Measurements from ENCODE around the gene CD300C.
"Not testable (repeated sequence)": the region's sequence is repeated elsewhere in the genome, so short reads cannot be mapped to it uniquely, and the experiment has no call there.

Gene CD300C

GRCh38 chr17:74563358-74563757, 17.4 kb upstream of the CD300C start:
- no peak for DNase-seq (ENCODE audit: low spot score)

DNA sequence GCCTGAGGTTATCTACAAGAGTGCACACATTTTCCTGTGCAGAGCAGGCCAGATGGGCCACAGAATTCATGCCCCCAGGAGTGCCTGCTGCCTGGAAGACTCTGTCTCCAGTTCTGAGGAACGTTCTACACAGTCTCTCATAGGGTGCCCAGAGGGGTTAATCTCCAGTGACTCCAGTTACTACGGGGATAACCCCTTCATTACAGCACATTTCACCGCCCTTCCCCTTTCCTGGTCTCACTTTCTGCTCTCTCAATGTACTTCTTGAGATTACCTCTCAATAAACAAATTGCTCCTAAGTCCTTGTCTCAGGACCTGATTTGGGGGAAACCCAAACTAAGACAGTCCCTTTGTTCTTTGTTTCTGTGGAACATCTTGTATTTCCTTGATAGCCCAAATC, 15.7 kb upstream of the CD300C start:
- DNase-seq (ENCODE audit: low spot score): no peak

- DNase-seq (ENCODE audit: low spot score): no peak
Measured at GRCh38 chr17:74558882-74559519, 13.1 kb upstream of the CD300C start.

GRCh38 chr17:74558402-74558801, 12.5 kb upstream of the CD300C start:
- not testable (repeated sequence) for DNase-seq (ENCODE audit: low spot score)

DNA sequence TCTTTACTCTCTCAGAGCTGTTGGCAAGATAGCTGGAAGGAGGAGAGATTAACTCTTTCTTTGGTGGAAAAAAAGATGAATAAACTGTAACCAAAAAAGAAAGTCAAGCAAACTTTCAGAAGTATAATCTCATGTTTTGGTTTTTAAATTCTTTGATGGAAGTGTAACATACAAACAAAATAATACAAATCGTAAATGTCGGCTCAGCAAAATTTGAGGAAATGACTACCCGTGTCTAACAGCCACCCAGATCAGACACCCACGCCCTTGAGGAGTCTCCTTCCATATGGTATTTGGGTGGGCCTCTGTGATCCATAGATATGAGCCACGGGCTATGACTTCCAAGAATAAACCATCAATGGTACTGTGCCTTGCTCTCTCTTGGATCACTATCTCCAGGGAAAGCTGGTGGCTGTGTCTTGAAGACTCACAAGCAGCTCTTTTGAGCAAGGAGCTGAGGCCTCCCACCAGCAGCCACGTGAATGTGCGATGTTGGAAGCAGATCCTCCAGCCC, 9.6 kb upstream of the CD300C start:
- no peak for DNase-seq (ENCODE audit: low spot score)

DNA sequence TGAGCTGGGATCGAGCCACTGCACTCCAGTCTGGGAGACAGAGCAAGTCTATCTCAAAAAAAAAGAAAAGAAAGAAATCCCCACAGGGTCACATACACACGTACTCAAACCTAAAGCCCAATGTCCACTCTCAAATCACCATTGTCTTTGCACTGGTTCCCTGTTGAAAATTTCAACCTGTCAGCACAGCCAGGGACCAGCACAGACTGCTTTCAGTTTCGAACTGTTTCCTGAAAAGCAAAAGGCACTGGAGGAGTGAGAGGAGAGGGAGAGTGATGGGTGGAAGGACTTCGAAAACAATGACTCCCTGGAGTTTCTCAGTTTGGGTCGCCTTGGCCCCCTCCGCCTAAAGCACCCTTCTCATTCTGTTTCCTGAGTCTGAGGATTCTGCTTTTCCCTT, 9.0 kb upstream of the CD300C start:
- DNase-seq (ENCODE audit: low spot score): no peak

DNA sequence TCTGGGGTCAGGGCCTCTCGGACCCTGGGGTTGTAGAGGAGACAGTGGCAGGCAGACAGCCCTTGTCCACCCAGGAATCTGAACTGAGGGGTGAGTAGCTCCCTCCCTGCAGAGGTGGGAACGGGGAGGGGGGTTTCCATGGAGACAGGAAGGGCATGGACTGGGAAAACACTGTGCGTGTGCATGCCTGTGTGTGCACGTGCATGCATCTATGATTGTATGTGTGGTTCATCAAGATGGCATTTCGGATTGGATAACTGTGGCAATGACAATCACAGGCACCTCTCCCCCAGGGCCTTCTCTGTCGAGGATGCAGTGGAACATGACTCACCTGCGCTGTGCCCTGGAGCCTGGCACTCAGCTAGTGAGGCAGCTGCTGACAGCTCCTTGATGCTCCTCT, 6.1 kb upstream of the CD300C start:
- DNase-seq (ENCODE audit: low spot score): no peak

DNA sequence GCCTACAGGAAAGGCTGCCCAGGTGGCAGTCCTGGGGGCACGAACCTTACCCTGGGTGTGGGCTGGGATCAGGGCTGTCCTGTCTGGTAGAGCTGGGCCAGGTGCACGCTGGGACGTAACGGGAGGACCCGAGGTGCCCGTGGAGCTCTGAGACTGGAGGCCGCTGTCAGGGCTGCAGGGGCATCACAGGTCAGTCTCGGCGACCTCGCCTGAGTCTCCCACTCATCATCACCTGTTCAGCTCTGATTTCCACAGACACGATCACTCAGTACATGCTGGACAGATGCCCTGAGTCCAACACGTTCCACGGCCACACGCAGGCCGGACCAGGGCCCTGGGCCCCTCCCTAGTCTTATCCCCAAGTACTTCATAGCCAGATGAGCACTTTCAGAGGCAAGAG, 4.7 kb upstream of the CD300C start:
- DNase-seq (ENCODE audit: low spot score): no peak

GRCh38 chr17:74549343-74549742, 3.4 kb upstream of the CD300C start:
- no peak for DNase-seq (ENCODE audit: low spot score)

DNA sequence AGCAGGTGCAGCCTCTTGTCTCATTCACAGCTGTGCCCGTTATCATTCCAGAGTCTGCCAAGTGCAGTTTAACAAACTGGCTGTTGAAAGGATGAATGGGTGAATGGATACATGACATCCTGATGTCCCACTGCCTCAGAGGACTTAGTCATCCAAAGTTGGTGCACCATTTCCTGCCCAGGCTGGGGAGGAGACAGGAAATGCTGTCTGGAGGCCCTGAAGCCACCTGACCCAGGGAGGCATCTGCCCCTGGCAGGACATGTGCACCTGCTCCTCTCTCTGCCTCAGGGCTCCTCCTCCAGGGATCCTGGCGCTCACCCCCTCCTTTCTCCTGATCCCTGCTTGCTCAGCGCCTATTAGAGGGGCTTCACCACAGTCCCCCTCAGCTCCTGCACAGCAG, 1.8 kb upstream of the CD300C start:
- DNase-seq (ENCODE audit: low spot score): no peak

DNA sequence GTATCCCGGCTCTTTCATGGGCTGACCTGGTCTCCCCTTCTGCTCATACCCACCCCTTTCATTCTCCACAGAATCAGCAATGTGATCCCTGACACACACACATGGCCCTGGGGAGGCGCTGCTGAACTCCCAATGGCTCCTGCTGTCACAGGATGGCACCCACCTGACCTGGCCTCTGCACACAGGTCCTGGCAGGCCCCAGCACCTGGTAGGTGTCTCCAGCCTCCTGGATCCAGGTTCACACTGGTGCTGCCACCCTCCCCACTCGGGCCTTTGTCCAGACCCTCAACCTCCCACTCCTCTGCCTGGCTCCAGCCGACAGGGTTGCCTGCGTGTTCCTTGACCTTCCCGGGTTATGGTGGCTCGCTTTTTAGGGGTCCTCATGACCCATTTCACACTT, 1.3 kb upstream of the CD300C start:
- DNase-seq (ENCODE audit: low spot score): no peak

- DNase-seq (ENCODE audit: low spot score): no peak
Measured at GRCh38 chr17:74546586-74546985, 671 bp upstream of the CD300C start.

GRCh38 chr17:74544991-74545842, 698 bp downstream of the CD300C start:
- no peak for DNase-seq (ENCODE audit: low spot score)

GRCh38 chr17:74543891-74544760, 1.8 kb downstream of the CD300C start:
- no peak for DNase-seq (ENCODE audit: low spot score)

DNA sequence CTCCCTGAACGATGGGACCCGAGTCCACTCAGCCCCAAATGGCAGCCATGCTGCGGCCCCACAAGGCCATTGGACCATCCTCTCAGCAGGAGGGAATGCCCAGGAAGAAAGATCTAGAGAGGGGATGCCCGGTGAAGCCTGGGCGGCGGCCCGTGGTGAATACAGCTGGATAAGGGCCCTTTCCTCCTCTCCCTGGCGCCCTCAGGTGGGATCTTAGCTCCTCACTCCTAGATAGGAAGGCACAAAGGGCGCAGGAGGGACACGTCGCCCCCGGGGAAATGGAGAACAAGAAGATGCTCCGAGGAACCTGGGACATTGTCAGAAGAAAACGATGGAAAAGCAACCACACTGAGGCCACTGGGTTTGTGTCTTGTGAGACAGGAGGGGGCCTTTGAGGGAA, 2.5 kb downstream of the CD300C start:
- DNase-seq (ENCODE audit: low spot score): no peak

DNA sequence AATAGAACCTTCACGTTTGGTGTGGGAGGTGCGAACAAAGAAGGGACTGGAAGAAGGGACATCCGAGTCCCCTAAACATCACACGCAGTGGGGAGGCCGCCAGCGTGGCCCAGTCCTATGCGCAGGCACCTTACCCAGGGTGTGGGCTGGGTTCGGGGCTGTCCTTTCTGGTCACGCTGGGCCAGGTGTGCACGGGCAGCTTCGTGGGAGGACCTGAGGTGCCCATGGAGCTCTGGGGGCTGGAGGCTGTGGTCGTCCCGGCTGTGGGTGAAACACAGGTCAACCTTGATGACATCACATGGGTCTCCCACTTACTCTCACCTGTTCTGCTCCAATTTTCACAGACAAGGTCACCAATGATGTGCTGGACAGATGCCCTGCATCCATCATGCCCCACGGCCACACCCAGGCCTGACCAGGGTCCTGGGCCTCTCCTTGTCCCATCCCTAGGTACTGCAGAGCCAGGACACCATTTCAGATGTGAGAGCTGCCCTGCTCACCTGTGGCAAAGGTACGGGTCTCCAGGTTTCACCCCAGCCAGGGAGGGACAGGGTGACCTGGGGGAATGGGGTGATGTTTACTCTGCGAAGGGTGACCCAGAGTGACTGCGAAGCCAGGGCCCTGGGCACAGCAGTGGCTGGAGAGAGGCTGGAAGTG, 3.1 kb downstream of the CD300C start:
- no peak for DNase-seq (ENCODE audit: low spot score)

- no peak for DNase-seq (ENCODE audit: low spot score)
Measured at GRCh38 chr17:74542166-74542565, 3.7 kb downstream of the CD300C start.

- DNase-seq (ENCODE audit: low spot score): no peak
Measured at GRCh38 chr17:74541176-74542111, 4.5 kb downstream of the CD300C start.

GRCh38 chr17:74539281-74539820, 6.6 kb downstream of the CD300C start:
- no peak for DNase-seq (ENCODE audit: low spot score)

- no peak for DNase-seq (ENCODE audit: low spot score)
Measured at GRCh38 chr17:74536890-74537289, 9.0 kb downstream of the CD300C start.
